Stimulated activated CD4-positive, alpha-beta T cell treated with anti-CD3 and anti-CD28 coated beads, Interleukin-4, amount 100 ng/mL, for 4 hours (primary cell): ENCODE measurements around the gene IL17A.
A peak's percentile ranks its signal among the peaks of the same experiment; 100 is the strongest.

Source experiments
- DNase-seq, 2 experiments: peaks; one replicate each; pipeline ENCODE4 v3.0.0-alpha.2; 2020

The IL17A gene

DNA sequence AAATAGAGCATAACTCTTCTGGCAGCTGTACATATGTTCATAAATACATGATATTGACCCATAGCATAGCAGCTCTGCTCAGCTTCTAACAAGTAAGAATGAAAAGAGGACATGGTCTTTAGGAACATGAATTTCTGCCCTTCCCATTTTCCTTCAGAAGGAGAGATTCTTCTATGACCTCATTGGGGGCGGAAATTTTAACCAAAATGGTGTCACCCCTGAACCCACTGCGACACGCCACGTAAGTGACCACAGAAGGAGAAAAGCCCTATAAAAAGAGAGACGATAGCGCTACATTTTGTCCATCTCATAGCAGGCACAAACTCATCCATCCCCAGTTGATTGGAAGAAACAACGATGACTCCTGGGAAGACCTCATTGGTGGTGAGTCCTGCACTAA lies at the start of gene IL17A:
IL17A (plus strand) TSS at position 301 of the 400 bp plus-strand sequence; CDS start at position 358, 57 bp downstream.
- no peak for DNase-seq

DNA sequence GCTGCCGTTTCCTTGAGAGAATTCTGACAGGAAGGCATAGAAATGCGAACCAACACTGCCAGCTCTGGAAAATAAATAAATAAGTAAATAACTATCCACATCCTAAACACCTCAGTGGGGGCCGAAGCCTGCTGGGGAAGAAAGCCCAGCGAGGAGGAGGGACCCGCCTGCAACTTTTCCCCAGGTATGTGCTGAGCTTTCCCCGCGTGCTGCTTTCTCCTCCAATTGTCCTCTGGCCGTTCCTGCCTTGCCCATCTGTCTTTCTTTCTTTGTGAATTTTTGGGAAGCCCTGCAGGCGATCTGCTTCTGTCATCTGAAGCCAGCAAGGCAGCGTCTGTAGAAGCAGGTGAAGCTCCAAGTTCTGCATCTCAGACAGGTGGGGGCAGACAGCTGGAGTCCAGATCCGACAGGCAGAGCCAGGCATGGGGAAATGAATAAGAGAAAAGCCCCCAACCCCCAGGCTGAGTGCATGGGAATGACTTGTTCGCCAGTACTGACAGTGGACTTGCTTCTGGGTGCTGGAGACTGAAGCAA lies 49.2 kb upstream of the IL17A start:
- DNase-seq: no peak

DNA sequence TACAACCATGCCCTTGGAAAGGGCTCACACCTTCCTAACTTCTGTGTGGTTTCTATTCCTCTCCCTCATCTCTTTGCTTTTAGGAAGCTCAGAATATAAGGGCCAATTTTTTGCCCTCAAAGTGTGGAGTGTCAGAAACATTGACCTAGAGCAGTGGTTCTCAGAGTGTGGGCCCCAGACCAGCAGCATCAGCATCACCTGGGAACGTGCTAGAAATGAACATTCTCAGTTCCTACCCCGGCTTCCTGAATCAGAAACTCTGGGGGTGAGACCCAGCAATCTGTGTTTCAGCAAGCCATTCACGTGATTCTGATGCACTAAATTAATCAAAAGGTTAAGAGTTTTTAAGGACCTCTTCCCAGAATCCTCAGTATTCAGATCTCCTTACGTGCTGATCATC lies 47.9 kb upstream of the IL17A start:
- no peak for DNase-seq

DNA sequence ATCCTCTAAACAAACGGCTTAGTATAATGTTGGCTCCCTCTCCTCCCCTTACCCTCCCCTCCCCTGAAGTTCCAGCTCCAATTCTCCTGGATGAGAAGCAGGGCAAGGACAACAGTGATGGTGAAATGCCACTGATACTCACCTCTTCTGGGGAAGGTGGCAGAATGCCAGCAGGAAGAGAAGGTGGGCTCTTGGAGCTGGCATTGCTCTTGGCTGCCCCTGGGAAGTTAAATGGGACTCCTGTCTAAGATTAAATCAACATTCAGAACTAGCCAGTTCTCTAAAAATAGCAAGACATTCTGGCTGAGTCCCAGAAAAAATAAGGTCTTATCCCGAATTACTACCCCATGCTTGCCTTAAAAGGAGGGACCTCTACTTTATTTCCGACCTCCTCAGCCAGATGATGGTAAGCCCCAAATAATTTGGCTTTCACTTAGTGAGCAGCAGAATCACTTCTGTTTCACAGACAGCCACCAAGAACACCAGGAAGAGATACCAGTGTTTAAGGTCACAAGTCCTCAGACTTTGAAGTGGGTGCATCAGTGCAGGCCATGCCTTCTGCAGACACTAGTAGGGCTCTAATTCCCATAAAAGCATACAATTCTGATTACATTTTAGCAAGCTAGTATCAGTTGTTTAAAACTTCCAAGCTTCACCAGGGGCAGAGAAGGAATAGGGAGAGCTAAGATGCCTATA lies 46.0 kb upstream of the IL17A start:
- DNase-seq: no peak

DNA sequence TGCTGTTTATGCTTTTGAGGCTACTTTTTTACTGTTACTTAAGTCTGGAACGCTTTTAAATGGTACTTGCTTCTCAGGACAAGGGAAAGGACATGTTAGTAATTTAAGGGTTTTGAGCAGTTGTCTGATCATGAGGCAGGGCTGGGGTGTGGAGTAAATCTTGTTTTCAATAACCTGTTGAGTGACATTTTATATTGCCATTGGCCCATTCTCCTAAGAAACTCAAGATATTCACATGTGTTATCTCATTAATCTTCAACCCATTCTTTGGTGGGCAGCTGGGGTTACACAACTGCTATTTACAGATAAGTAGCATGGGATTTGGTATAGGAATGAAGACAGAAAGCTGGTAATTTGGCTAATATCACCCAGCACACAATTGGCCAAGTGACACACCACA lies 44.6 kb upstream of the IL17A start:
- no peak for DNase-seq

DNA sequence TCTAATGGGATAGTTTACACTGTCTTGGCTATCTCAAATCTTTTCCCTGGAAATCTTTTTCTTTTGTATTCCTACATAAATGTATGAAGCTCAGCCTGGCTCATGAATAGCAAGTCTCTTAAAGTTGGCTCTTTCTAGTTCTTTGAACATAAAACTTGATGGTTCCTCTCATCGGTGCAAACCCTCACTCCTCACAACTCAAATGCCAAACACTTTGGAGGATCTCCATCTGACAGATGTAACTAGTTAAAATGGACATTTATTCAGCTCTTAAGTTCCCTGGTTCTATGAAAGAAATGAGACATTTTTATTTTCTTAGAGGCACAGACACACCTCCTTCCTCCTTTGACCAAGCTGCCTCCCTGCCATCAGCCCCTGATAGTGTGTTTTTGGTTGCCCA lies 43.6 kb upstream of the IL17A start:
- DNase-seq: no peak

DNA sequence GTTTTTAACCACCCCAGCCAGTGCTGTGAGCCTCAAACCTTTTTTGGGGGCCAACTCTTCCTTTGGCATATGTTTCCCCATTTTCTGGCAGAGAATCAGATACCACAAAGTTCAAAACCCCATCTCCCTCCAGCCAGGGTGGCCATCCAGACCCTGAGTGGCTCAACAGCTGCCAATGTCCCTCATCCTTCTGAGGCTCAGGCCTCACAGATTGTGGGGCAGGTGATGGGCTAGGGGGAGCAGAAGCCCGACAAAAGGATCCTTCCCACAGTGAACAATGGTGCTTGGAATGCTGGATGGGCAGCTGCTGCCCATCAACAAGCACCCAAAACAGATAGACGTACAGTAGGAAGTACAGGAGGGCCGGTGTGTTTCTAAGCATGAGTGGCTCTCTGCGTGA lies 42.6 kb upstream of the IL17A start:
- DNase-seq: no peak

DNA sequence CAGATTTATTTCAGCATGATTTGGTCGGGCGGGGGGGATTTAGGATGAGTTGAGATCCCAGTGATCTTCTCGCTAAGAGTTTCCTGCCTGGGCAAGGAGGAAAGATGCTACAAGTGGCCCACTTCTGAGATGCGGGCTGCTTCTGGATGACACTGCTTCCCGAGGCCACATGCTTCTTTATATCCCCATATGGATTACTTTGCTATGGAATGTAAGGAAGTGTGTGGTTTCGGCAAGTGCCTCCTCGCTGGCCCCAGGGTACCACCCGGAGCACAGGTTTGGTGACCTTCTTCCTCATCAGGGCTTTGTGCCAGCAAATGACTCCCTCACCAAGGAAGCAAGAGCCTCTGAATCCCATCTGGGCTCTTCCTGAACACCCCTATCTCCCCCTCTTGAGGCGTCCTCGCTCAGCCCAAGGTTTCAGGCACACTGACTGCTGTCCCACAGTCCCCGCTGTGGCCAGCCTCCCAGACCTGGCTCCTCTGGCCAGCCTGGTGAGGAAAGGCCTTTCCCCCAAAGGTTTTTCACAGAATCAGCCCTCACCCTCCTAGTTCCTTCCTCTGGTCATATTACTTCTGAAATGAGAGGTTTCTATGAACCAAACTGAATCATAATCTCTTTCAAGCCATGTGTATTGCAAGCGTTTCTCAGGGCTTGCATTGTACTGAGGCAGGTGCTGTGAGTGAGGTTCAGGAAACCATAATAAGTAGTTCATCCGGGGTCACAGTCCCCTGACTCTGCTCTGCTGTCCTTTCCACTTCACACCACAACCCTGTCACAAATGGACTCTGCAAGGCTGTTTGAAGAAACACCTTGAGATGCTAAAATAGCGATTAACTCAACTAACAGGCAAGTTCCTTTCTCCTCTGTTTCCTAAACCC lies 41.7 kb upstream of the IL17A start:
- DNase-seq: no peak

DNA sequence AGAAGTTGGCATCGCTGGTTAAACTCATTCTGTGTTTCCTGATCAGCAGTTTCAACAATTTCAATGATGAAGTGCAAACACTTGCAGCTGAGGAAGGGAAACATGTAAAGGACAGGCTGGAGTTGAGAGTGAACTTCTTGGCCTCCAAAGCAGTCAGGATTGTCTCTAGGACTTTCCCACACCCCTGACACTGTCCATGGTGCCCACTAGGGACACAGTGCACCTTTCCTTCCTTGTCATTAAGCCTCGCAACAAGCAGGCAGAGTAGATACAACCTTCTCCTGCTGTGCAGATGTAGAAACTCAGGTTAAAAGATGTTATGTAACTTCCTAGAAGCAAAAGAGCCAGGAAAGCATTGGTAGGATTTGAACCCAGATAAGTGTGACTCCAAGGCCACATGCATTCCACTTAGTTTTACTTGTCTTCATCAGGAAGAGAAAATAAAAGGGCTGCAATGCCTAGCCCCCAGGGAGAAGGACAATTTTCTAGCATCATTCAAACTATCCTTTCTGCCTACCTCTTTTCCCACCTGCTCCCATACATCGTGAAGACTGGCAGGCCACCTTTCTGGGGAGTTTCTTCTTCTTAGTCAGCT lies 39.2 kb upstream of the IL17A start:
- no peak for DNase-seq

DNA sequence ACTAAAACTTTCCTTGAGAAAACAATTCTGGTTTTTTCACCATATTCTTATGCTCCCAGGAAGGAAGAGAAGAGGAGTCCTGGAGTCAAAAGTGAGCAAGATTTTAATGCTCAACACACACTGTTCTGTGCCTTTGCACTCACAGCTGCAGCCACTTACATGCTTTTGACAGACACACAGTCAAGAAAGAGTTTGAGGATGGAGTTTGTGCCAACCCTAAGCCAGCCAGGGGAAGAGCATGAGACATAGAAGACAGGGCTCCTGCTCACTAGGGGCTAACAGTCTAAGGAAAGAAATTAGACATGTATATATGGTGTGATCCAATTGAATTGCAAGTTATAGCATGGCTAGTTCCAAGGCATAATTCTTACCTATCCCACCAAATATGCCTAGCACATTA lies 37.1 kb upstream of the IL17A start:
- no peak for DNase-seq

DNA sequence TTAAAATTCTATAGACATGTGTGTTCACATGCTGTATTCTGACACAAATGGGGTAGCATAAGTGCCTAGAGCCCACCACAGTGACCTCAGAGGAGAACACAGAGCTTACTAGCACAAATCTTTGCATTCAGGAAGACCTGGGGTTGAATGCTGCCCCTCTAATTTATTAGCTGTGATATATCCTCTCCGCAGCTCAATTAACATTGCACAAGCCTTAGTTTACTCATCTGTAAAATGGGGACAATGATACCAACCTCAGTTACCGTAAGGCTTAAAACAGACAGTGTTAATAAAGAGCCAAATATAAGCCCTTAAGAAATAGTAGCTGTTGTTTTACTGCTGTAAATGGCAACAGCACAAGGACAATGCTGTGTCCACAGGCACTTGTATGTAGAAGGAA lies 36.2 kb upstream of the IL17A start:
- no peak for DNase-seq

DNA sequence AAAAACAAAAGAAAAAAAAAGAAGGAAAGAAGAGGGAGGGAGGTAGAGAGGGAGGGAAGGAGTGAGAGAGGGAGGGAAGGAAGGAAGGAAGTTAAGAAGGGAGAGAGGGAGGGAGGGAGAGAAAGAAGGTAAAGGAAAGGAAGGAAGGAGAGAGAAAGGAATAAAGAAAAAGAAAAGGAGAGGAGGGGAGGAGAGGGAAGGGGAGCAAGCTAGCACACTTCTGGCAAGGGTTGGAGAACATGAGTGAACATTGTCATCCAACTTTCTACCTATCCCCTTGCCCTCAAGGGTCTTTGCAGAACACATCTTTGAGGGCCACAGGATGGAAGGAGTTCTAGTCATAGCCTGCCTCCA lies 34.1 kb upstream of the IL17A start:
- DNase-seq: no peak

DNA sequence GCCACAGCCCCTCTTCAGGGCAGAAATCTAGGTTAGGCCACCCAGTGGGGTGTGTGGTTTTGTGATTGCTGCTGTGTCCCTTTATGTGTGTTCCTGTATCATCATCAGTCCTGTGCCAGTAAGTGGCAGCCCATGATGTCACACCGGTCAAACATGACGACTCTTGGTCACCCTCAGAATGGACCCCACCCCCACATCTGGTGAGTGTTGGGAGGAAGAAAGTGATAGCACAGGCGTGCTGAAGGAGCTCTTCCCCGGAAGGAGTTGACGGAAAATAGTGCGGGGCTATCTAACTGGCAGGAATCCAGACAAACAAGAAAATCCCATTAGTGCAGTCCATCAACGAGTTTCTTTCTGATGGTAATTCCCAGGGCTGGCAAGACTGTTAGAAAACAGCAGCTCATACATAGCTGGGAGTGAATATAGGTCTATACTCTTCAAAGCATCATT lies 33.4 kb upstream of the IL17A start:
- no peak for DNase-seq

DNA sequence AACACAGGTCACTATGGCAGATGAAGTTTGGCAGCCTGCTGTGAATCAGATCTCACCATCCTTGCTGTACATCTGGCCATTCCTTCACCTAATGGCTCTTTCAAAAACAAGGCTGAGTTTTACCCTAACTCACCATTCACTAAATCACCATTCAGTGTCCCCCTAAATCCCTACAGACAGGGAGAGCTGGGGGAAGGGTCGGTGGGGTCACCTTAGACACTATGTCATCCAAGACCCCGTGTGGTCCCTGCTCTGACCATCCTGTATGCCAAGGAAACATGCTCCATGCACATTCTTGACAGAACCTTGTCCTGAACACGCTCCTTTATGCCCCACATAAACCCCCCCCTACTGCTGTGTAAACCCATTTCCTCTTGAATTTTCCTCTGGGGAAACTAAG lies 31.8 kb upstream of the IL17A start:
- DNase-seq: no peak

DNA sequence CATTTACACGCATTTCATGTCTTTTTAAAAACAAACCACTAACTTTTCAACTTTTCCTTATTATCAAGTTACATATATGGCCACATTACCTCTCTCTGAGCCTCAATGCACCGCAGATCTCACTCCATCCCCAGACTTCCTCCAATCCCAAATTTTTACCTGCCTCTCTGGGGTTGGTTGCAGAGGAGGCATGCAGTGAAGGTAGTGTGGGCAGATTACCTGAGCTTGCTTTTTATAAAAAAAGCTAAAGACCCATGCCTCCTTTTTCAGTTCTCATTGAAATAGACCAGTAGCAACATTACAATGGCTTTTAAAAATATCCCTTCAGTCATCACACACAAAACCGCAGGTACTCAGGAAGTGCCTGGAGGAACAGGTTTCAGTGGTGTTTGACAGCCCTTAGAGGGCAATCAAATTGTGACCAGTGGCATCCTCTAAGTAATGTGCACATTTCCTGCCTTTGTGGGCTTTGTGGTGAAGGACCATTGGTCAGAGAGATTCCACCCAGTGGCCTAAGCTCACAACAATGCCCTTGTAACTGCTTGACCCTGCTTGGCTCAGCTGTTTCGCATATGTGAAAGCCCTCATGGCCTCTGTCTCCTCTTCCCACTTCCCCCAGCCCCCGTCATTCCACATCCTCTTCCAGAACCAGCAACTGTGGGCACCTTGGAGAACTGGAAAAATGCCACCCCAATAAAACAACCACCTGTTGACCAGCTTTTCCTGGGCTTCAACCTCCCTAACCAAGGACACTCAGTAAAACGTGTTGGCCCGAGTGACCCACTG lies 30.2 kb upstream of the IL17A start:
- no peak for DNase-seq

DNA sequence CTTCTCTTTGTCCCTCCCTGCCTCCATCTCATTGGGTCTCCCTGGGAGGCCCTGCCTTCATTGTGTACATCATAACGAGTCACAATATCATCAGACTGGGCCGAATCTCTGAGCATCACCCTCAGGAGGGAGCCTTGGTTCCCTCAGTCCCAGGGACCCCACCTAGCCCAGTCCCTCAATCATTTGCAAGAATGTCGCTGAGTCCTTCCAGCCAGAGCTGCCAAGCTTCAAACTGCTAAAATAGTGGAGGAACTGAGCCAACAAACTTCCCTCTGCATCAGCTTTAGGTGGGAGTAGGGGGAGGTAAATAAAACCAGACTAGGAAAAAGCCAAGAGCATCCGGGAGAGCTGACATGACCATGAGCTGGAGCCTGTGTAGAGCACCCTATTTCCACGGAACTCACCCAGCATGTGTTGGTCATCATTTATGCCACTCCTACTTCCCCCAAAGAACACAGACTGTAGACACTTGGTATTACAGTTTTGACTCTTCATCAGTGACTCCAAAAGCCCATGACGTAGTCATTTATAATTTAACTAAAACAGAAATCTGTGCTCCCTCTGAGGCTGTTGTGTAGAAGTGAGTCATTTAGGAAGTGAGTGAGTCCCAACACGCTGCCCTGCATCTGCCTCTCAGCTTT lies 28.8 kb upstream of the IL17A start:
- peak; percentile 8 to 12 for DNase-seq

DNA sequence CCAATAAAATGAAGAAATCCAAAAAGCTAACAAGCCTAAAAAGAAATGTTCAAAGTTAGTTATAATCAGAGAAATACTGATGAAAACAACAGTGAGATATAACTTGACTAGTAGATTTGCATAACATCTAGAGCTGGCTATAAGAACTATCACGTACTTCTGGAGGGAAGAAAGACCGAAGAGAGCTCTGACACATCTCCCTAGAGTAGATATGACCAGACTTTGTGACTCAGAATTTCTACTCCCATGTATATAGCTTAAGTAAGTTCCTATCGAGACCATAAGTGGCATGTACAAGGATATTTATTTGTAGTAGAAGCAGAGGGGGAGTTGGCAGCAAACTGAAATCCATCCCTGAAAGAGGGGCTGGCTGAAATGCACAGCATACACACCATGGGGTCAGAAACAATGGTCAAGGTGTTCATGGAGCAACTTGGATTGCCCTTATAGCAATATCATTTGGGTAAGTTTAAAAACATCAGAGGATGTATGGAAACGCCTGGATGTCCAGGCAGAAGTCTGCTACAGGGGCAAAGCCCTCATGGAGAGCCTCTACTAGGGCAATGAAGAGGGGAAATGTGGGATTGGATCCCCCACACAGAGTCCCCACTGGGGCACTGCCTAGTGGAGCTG lies 25.6 kb upstream of the IL17A start:
- no peak for DNase-seq

DNA sequence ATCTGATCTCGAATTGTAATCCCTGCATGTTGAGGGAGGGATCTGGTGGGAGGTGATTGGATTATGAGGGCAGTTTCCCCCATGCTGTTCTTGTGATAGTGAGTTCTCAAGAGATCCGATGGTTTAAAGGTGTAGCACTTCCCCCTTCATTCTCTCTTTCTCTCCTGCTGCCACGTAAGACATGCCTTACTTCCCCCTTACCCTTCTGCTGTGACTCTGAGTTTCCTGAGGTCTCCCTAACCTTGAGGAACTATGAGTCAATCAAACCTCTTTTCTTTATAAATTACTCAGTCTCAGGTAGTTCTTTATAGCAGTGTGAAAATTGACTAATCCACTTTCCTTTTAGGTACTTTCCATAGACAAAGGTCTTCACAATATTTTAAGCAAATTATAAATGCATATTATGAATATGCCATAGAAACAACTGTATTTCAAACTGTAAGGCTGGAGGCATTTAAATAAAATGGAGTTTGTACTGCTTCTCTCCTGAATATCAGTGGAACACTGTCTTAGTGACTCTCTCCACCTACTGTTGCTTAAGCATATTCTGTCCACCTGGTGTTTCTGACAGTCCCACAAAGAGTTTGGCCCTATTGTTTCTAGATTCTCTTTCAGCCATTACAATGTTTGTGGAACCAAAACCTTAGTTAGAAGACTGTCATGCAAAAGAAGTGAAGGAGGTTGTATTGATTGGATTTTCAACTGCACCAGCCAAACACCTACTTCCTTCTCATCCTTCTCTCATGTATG lies 24.3 kb upstream of the IL17A start:
- DNase-seq: no peak

DNA sequence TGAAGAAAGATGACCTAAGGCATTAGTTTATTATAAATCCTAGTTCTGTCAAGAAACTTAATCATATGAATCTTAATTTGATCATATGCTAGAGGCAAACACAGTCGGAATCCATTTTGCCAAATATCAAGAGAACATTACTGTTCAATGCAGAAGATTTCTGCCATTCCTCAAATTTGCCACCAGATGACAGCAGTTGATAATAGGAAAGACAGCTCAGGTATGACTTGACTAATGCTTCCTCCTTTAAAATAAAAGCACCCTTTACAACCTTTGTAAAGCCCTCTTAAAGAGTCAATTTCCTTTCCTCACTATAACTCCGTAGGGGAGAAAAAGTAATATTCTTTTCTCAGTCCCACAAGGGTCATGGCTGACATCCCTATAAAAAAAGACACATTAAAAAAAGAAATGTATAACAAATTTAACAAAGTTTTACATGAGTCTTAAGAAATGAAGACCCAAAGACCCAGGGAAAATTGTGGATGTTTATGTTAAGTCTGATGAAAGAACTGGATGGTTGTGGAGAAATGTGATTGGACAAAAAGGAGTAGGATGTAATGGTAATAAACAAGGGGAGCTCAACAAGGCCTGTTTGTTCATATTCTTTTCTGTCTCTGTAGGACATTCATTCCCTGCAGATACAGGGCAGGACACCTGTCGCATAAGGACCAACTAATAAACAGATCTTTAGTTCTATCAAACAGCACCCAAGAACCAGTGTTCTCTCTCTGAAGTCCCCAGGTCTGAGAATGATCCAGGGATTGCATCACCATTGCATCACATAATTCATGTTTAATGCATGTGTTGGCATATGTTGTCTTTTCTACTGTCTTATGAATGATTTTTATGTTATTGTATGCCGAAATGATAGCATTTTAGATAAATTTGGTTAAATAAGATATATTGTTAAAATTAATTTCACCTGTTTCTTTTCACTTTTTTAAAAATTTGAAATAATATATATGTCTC lies 23.0 kb upstream of the IL17A start:
- no peak for DNase-seq
